Stimulated activated CD8-positive, alpha-beta memory T cell treated with anti-CD3 and anti-CD28 coated beads, Interleukin-2, amount 100 ng/mL, for 48 hours (primary cell): ENCODE data around the gene ABI2.
"Not testable (repeated sequence)": the region's sequence is repeated elsewhere in the genome, so short reads cannot be mapped to it uniquely, and the experiment has no call there.

ENCODE experiments used
- DNase-seq, 2 donors: peaks; one replicate each; pipeline ENCODE4 v3.0.0-alpha.2; 2020; ENCODE audit warnings: low read depth in 2 of 2

ABI2 gene

DNA sequence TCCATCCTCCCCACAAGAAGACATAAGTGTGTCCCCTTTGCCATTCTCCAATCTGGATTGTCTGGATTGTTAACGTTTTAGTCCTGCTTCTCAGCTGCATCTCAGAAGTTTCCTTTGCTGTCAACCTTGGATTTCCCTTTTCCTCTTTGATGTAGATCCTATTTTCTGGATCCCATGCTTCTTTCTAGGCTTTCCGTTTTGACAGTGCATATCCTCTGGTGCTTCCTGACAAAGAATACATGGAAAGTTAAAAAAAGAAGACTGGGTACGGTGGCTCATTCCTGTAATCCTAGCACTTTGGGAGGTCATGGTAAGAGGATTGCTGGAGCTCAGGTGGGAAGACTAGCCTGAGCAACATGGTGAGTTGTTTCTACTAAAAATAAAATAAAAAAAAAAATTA, 26.8 kb downstream of the ABI2 start:
- no peak for DNase-seq

DNA sequence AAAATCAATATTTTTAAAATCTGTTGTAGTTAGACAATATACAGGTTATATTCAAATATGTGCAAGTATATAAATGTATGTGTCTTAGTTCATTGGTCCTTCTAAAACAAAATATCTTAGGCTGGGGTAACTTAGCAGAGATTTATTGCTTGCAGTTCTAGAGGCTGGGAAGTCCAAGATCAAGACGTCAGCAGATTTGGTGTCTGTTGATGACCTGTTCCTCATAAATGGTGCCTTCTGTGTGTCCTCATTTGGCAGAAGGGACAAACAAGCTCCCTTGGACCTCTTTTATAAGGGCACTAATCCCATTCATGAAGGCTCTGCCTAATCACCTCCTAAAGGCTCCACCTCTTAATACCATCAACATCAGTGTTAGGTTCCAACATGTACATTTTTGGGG, 31.3 kb downstream of the ABI2 start:
- DNase-seq: no peak

DNA sequence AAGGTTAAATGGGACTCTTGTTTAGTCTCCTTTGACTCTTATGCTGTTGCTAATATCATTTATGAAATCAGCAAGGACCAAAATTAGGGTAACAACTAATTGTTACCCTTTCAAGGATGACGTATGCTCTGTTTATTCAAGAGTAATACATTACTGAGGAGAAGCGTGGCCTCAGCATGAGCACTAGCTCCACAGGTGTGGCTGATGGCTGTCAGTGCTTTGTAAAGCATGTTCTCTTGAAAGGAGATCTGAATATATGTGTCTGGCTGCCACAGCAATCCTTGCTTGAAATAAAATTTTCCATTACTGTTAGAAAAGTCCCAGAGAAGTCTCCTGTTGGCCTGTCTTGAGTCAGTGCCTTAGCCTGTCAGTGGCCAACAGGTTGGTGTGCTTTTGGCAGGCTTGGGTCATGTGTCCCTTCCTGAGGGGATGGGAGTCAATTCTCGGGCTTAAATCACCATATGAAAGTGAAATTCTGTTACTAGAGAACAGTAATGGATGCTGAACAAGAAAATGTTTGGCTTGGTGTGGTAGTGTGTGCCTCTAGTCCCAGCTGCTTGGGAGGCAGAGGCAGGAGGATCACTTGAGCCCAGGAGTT, 32.7 kb downstream of the ABI2 start:
- no peak for DNase-seq

DNA sequence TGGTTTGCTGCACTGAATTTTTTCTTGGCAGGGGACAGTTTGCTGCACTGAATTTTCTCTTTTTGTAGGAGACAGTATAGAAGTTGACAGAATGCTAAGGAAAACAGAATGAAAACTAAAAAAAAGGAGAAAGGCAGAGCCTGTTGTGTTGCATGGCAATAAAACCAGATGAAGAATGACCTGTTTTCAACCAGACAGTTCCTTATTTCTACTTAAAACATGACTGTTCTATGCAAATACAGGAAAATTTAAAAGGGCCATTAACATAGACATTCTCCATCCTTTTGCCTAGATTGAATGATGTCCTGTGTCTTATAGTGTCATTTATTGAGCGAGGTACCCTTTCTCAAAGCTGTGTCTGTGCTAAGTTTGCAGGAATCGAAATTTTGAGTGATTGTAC, 33.3 kb downstream of the ABI2 start:
- DNase-seq: no peak

DNA sequence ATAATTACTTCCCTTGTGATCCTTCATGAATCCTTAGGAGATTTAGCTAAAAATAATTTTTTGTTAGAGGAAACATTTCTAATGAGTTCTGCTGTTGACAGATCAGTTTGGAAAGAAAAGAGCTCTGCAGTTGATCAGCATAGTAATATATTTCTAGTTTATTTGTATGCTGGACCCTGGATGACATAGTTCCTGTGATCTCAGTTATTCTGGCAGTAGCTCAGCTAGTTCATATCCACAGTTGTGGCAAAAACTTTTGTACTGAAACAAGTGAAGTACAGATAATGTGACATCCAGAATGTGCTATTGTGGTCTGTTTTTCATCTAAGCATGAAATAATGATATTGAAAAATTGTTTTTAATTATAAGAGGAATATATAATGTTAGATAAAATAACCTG, 33.7 kb downstream of the ABI2 start:
- no peak for DNase-seq

DNA sequence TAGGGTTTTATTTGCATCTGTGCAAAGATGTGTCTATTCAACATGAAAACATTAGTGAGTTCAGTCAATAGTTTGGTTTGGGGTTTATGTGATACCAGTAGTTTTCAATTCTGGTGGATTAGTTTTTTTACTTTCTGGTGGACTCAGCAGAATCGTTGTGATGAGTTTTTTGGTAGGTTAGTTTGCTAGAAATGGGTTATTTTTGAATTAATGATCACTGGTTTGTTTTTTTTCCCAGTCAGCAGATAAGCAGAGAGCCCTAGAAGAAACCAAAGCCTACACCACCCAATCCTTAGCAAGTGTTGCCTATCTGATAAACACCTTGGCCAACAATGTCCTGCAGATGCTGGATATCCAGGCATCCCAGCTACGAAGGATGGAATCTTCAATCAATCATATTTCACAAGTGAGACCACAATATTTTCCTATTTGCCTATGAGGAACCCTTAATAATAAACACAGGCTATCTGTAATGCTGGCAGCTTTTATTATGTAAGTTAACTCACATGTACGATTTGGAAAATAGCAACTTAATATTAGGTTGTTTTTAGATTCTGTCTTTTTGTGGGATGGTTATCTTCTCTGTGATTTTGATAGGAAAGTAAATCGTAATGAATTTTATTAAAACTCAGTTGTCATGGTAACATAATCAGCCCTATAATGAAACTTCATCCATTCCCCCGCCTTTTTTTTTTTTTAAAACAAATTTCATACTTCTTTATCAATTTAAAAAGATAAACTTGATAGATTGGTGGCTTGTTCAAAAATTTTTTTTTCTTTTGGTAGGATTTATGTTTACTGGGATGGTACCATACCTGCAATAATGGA, 38.7 kb downstream of the ABI2 start:
- no peak for DNase-seq

DNA sequence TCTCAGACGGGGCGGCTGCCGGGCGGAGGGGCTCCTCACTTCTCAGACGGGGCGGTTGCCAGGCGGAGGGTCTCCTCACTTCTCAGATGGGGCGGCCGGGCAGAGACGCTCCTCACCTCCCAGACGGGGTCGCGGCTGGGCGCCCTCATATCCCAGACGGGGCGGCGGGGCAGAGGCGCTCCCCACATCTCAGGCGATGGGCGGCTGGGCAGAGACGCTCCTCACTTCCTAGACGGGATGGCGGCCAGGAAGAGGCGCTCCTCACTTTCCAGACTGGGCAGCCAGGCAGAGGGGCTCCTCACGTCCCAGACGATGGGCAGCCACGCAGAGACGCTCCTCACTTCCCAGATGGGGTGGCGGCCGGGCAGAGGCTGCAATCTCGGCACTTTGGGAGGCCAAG, 44.5 kb downstream of the ABI2 start:
- not testable (repeated sequence) for DNase-seq

DNA sequence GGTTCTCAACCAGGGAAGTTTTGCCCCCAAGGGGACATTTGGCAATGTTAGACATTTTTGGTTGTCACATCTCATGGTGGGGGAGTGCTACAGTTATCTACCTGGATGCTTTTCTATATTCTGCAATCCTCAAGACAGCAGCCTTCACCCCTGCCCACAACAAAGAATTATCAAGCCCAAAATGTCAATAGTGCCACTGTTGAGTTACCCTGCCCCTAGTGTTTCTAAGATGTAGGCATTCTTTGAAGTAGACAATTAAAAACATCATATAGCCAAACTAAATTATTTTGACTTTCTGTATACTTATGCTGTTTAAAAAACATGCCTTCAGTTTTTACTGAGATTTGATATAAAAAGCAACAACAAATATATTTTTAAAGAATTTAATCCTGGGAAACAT, 48.0 kb downstream of the ABI2 start:
- DNase-seq: no peak

DNA sequence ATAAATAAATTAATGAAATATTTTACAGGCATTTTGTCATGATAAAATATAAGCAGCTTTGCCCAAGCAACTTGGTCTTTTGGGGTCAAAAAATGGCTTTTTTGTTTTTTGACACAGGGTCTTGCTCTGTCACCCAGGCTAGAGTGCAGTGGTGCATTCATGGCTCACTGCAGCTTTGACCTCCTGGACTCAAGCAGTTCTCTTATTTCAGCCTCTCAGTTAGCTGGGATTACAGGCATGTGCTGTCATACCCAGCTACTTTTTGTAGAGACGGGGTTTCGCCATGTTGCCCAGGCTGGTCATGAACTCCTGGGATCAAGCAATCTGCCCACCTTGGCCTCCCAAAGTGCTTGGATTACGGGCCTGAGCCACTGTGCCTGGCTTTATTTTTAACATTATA, 51.0 kb downstream of the ABI2 start:
- DNase-seq: no peak

DNA sequence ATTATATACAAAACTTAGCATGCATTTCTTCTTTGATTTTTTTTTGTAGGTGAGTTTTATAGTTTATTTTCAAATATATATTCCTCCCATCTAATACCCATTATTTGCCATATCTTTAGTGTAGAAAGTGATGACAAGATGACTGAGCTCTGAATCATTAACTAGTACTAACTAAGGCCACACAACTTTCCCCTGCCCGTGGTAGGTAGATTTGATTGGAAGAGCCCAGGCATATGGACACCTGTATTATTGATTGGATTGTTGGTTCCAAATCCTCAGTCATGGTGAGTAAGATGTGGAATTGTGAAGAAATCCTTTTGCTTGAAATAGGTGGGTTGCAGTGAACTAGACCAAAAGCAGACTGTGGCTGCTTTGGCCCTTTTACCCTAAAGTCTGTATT, 54.8 kb downstream of the ABI2 start:
- DNase-seq: no peak

DNA sequence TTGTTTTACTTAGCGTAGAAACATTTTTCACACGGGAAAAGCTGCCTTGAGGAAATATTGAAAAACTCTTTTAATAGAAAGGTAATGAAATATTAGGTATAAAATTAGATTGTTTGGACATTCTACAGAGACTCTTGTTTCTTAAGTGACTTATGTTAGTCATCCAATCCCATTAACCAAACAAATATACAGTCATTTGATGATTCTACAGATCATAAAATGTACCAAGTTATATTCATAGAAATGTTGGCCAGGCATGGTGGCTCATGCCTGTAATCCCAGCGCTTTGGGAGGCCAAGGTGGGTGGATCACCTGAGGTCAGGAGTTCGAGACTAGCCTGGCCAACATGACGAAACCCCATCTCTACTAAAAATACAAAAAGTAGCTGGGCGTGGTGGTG, 60.0 kb downstream of the ABI2 start:
- not testable (repeated sequence) for DNase-seq

DNA sequence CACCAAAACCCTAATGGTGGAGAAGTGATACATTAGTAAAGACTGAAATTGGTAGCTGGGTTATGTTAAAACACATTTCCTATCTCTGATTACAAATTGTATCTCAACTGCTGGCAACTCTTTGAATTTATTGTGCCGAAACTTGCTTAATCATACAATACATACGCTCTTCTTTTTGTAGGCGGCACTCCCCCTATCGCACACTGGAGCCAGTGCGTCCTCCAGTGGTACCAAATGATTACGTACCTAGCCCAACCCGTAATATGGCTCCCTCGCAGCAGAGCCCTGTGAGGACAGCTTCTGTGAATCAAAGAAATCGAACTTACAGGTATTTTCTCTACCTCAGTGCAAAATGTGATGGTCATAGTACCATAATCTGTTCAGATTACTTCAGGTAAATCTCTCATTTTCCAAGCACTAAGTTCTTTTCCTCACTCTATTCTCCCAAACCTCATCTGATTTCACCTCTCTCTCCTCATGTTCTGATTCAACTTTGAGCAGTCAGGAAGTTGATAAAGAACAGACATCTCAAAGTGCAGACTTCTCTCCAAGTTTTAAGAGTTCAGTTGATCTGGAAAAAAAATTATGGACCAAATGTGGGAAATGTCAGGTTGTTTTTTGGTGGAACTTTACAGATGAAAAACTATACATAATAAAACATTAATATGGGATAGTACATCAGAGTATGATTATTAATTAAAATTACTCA, 66.5 kb downstream of the ABI2 start:
- no peak for DNase-seq

DNA sequence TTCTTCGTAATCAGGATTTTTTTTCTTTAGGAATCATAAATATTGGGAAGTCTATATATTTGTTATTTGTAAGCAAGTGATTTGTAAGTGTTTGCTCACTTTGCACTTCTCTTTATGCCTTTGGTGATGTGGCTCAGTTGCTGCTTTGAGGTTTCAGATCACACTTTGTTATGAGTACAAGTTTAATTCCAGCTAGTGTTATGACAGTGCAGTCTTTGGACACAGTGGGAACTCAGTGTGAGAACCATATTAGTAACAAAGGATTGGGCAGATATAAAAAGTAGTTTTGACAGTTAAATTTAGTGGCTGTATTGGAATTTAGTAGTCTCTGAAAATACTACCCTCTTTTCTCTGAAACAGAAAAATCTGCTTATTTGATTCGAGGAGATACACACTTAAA, 67.7 kb downstream of the ABI2 start:
- no peak for DNase-seq

DNA sequence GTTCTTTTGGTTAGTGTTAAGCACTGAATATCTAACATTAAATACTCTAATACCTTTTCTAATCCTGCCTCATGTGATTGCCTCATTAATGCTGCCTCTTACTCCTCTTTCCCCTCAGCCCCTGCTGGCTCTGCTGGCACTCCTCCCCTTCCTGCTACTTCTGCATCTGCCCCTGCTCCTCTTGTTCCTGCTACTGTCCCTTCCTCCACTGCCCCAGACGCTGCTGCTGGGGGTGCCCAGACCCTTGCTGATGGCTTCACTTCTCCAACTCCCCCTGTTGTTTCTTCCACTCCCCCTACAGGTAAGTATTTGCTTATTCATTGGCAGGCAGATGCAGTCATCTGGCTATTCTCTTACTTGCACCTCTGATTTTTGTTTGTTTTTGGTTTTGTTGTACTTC, 68.5 kb downstream of the ABI2 start:
- no peak for DNase-seq

DNA sequence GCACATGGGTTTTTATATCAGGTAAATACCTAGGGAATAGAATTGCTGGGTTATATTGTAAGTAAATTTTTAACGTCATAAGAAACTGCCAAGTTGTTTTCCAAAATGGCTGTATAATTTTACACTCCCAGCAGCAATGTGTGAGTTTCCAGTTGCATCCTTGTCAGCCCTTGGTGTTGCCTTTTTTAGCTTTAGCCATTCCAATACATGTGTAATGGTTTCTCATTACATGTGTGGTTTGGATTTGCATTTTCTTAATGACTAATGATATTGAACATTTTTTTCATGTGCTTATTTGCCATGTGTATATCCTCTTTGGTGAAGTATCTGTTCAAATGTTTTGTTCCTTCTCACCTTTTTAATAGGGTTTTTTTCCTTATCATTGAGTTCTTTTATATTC, 70.8 kb downstream of the ABI2 start:
- no peak for DNase-seq

DNA sequence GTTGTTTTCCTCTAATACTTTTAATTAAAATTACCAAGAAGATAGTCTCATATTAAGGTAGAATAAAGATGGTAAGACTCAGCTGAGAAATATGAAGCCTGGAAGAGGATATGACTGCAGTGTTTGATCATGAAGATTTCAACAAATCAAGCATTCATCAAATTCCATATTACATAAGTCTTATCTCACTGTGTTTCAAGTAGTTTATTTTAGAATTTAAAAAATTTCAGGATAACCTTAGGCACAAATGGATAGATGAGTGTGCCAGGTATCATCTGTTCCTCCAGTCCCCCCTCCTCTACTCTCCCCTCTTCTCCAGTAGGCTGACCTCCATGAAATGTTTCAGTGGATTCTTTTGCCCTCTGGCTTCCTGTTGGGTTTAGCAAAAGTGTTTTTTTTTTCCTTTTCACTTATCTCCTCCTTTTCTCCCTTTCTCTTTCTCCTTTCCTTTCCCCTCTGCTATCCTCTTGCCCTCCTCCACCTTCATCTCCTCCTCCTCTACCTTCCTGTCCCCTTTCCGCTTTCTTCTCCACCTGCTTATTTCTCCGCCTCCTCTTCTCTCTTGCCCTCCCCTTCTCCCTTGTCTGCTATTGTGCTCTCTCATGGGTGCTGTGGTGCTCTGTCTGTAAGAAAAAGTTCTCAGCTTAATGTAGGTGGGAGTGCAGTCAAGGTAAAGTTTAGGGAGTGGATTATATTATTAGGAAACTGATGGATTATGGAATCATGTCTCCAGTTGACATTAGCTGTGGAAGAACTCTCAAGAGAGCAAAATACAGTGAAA, 72.8 kb downstream of the ABI2 start:
- DNase-seq: no peak

DNA sequence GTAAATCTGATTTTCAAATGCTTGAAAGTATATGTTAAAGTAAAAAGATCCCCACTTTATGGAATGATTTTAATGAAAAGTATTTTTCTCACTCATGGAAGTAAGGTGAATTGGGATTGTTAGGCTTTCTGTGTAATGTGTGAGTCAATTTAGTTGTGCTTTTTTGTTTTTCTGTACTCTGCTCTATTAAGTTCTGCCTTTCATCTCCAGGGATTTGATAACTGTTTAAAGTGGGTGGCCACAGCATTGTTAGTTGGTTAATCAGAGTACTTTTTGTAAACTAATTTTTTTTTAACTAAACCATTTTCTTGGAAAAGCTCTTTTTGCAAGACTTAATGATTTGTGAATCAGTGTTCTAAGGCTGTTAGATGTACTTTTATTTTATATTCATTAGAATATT, 76.8 kb downstream of the ABI2 start:
- DNase-seq: no peak

DNA sequence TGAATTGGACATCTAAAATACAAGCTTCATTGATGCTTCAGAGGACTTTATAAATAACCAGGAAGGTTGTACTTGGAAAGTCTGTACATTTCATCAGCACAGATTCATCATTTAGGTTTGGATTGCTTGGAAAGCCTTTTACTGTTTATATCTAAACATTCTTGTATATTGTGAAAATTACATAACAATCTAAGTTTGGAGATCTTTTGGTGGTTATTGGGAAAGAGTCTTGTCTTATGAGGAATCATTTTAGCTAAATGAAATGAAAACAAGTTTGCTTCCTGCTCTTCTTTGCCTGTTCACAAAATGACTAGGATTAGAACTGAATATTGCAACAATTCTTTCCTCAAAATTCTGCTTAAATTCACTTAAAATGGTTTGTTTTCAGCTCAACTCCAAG, 79.3 kb downstream of the ABI2 start:
- DNase-seq: no peak

DNA sequence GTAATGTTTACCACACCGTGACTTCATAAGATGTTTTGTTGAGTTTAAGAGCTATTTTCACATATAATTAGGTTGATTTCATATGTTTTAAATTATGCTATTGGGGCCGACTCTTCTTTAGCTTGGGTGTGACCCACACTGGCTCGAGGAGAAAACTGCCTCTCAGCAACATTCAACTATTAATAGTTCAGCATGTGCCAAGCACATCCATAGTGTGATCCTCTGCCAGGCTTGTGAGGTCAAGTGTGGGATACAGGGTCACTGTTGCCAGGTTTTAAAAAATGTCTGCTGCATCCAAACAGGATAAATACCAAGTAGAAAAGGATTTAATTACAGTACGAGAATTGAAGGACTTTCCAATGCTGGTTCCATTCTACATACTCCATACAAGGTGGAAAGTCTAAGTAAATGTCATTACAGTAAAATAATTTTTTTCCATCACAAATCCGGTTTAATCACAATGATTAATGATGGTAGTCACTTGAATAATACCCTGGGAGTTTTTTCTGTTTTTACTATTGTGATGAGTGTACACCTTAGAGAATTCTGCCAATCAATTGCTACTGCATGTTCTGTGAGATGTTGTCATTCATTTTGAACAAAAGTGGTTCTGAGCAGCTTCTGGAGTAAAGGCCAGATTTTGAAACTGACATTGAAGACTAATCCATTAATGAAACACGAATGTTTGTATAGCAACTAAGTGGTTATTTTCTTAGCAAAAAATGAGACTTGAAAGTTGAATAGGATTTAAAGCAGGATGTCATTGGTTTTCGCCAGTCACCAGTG, 84.5 kb downstream of the ABI2 start:
- DNase-seq: no peak

DNA sequence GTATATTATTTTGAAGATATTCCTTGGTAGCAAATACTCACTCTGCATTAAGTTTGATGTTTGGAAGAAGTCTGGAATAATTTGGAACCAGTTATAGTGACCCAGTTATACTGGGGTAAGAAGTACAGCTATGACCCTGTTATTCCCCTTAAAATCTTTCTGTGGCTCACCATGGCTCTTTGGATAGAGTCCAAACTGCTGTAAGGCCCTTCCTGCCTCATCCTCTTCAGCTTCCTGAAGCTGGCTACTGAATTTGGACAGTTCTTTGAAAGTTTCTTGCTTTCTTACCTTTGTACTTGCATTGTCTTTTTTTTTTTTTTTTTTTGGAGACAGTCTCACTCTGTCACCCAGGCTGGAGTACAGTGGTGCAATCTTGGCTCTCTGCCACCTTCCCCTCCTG, 85.6 kb downstream of the ABI2 start:
- no peak for DNase-seq

DNA sequence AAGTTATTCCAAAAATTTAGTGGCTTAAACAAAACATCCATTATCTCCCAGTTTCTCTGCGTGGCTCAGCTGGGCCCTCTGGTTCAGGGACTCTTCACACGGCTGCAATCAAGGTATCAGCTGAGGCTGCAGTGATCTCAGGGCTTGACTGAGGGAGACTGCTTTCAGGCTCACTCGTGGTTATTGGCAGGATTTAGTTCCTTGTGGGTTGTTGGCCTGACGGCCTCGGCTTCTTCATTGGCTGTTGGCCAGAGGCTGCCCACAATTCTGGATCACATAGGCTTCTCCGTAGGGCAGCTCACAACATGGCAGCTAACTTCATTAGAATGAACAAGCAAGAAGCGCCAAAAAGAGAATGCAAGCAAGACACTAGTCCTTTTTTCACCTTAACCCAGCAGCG, 90.1 kb downstream of the ABI2 start:
- no peak for DNase-seq

DNA sequence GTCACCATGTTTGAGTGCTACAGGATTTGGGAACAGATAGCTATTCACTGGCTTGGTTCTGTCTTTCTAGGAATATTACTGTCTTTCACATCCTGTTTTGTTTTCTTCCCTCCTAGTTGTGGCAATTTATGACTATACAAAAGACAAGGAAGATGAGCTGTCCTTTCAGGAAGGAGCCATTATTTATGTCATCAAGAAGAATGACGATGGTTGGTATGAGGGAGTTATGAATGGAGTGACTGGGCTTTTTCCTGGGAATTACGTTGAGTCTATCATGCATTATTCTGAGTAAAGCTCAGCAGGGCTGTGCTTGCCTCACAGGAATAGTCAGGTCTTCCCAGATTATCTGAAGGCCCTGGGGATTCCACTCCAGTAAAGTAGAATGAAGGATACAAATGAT, 98.9 kb downstream of the ABI2 start:
- DNase-seq: no peak
